NCI-H146 treated with DMSO at 0.1 percent for 48 hours (cell line): Measurements from ENCODE around the gene NPLOC4.

ENCODE experiments used
- DNase-seq: peaks from one replicate; lab custom pipeline; 2025; ENCODE audit not compliant: unreplicated experiment; lab: John Stamatoyannopoulos, UW

The NPLOC4 gene

DNA sequence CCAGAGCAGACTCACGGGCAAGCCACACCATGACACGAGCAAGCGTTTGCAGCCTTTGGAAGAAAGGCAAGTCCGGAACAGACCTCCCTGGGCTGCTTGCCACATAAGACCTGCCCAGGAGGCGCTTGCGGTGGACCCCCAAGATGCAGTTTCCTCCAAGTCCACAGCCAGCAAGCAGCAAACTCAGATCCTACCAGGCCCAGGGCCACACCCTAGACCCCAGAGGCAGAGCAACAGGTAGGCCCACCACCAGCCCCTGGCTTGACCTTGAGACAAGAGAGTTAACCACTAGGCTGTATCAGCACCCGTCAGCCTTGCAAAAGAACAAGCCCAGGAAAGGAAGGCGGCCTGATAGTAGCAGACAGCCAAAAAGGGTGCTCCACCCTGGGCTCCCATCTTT, 87.1 kb downstream of the NPLOC4 start:
- no peak for DNase-seq

DNA sequence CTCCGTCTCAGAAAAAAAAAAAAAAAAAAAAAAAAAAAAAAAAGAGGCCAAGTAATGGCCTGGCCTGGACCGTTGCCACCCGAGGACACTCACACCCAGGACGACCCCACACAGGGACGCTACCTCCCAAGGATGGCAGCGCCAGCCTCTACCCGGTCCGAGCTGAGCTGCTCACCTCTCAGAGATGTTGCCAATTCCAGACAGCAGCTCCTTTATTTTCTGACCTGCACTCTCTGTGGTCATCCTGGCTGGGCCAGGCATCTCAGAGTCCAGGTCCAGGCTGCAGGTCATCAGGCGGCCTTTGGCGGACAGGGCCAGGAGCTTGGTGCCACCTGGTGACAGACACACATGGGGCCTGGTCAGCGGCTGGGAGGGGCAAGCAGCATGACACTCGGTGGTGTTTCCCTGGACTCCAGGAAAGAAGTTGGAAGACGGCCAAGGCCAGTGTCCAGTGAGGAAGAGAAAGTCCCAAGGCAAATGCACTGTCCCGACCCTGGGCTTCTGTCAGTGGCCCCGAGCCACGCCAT, 87.8 kb downstream of the NPLOC4 start:
- no peak for DNase-seq

DNA sequence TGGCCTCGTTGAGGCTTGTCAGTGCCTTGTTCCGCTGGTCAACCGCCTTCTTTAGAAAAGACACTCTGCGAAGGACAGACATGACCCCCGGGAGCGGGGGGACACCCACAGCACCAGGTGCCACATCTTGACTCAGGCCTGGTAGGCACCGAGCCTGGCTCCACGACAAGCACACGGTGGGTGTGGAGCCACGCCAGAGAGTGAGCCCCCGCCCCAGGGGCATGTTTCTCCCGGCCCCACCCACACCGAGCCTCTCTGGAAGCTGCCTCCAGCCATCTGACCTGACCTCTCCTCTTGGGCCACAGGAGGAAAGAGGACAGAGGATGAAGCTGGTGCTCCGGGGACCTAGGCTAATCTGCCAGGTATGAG, 89.3 kb downstream of the NPLOC4 start:
- no peak for DNase-seq

DNA sequence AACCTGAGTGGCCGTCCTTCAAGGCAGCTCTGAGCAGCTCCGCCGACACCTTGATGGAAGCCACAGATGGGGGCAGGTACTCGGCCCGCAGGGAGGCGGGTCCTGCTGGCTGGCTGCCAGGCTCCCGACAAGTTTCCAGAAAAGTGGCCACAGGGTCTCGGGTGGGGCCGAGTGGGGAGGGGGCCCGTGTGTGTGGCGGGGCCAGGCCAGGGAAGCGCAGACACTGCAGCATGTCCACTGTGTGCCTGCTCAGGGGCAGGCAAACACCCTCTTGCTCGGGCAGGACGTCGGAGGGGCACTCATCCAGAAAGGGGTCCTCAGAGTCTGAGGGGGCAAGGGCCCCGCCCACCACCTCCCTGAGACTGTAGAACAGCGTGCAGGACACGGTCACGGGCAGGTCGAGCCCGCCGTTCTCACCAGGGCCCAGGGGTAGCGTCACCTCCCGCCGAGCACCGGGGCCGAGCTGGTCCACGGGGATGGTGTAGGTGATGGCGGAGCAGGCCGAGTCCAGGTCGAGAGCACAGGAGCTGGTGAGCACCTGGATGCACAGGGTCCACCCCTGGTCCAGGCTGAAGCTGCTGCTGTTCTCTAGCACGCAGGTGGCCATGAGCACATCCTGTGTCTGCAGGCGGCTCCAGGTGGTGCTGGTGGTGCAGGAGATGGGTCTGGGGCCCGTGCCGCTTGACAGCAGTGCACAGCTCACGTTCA, 89.9 kb downstream of the NPLOC4 start:
- no peak for DNase-seq

DNA sequence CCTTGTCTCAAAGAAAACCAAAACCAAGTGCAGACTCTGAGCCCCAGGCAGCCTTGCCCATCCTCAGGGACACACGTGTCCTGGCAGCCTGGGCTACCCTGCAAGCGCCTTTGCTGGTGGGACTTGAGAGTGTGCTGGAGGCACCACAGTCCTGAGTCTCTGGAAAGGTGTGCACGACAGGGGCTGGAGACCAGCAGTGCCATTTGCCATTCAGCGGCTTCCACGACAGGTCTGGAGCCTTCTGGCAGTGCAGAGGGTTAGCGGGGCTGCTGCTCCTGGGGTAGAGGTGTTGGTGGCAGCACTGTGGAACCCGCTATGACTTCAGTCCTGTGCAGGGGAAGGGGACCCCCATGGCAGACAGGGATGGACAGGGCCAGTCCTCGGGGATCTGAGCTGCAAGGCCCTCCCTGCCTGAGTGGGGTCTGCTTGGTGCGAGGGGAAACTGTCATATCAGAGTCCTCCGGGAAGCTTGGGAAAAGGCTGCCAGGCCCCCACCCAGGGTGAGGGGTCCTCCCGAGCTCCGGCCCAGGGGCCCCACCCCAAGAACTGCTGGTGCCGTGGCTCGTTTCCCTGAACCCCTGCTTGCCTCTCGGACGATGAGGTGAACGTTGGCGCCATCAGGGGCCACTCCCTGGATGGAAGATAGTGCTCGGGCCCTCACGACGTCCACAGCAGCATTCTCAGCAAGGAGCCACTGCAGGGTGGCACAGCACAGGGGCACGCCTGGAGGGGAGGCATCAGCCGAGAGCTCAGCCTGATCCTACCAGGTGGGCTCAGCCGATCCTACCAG, 91.6 kb downstream of the NPLOC4 start:
- no peak for DNase-seq

DNA sequence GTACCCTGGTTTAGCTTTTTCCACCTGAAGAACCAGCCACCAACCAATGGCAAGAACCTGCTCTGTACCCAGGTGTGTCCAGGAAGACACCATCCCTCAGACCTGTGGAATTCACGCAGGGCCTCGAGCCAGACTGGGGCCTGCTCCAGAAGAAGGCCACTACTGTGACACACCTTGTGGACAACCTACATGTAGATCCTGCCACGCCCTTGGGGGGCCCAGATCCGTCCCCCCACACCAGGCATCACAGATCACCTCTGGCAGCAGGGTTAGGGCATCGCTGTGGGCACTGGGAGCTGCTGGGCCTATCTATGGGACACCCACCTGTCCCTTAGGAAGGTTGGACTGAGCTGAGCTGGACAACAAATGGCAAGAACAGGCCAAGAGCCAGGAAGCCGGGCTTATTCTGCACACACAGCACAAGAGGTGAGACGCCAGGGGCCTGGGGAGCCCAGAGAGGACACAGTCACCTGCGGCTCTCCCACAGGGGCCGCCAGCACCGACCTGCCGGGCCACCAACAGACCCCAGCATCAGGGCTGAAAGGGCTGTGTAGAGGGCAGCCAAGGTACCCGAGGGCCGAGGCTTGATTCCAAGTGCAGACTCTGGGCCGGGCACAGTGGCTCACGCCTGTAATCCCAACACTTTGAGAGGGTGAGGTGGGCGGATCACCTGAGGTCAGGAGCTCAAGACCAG, 92.5 kb downstream of the NPLOC4 start:
- DNase-seq, result no peak

DNA sequence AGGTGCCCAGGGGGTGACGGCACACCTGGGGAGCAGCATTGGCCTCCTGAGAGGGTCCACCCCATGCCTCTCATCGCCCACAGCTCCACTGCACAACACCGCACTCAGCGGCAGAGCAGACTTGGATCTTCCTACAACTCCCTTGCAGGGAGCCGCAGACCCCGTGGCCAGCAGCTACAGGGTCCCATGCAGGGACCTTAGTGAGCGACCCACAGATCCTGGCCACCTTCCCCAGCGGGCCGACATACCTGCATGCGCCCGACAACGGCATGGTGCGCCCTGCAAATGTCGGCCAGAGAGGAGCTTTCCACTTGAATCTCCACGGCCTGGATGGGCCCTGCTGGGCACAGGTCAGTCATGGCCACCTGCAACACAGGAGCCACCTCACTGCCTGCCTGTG, 93.2 kb downstream of the NPLOC4 start:
- DNase-seq, result no peak

DNA sequence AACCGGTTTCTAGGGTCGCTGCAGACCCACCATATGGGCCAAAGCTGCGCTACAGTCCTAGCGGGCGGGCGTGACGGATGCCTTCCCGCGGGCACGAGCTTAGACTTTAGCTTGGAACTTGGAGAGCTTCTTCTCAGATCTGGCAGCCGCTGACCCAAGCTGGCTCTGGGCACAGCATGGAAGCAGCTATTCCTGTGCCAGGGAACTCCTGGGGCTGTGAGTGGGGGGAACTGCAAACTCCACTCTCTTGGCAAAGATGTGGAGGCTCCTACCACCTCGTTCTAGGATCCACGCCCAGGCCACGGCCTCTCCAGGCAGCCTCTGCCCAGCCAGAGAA, 93.6 kb downstream of the NPLOC4 start:
- no peak for DNase-seq

DNA sequence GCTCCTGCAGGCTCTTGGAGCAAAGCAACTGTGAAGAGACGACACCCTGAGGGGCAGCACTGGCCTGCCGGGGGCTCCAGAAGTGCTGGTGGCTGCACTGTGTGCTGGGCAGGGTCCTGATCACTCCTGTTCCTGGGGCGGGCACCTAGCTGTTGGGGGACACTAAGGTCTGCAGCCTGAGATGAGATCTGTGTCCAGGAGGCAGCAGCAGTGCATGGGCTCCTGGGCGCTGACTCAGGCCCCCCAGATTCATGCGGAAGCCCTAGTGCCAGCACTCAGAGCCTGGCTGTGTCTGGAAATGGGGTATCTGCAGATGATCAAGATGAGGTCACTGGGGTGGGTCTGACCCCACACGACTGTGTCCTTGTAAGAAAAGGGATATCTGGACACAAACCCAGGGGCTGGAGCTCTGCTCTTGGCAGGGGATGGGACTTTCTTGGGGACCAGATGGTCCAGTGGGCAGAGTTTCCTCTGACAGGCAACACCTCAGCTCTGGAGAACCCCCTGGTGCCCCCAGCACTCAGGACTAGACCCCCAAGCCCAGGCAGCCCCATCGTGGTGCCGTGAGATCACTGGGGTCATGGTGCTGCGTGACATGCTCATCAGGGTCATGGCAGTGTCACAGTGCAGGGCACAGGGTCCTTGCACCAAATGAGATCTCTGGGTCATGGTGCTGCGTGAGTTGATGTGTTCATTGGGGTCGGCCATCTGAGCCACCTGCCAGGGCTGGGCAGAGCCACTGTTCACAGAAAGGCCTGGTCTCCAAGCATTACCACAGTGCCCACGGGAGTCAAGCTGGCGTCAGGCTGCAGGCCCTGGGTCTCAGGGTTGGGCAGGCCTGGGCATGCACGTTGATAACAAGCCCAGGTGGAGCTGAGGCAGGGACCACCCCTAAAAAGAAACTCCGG, 94.2 kb downstream of the NPLOC4 start:
- no peak for DNase-seq

DNA sequence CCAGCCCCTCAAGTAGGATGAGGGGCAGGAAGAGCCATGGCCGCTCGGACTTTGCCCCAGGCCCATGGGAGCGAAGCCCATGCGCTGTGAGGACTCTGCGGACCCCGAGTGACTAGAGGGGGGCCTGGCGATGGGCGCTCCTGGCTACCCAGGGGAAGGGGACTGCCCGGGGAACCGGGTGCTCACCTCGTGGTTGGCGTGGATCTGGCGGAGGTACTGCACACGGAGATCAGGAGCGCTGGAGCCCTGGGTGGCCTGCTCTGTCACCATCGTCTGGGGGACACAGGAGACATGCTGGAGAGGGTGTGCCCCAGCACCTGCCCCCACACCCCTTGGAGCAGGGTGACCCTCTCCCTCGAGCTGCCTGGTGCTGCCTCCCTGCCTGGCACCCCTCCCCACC, 95.8 kb downstream of the NPLOC4 start:
- no peak for DNase-seq

DNA sequence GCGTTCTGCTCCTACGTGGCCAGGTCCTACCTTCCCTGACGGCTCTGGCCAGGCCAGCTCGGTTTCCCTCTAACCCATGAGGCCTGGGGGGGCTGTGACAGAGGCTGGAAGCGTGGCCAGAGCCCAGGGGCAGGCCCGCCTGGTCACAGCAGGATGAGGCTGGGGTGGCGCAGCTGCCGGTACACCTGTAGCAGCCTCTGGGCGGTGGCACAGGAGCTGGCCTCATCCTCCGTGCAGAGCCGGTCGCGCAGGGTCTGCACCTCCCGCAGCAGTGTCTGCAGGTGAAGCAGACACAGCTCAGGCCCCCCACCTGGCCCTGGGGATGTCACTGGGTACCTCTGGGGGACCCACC, 96.3 kb downstream of the NPLOC4 start:
- DNase-seq, result no peak

DNA sequence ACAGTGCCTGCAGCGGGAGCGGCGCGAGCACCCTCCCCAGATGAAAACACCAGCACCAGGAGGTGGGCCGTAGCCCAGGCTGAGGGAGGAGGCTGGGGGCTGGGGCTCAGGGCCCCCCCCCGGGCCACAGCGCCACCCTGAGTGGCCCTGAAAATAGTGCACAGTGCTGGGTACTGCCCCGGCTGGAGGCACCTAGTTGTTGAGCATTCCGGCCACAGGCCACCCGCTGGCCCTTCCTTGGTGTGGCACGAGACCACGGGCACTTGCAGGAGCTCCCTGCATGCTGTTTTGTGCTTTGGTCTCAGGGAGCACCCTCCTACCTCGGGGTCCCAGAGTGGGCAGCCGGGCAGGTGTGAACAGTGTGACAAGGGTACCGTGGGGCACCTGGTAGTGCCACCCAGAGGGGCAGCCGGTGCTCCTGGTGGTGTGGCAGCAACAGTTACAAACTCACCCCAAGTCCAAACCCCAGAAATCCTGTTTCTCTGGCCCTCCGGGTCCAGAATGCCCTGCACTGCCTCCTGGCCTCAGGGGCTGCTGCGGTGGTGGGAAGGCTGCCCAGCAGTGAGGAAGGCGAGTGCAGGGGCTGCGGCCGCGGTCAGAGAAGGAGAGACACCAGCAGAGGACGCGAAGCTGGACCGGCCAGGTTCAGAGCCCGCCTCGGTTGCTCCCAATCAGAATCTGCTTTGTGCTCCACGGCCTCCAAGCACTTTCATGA, 96.8 kb downstream of the NPLOC4 start:
- DNase-seq, result no peak

DNA sequence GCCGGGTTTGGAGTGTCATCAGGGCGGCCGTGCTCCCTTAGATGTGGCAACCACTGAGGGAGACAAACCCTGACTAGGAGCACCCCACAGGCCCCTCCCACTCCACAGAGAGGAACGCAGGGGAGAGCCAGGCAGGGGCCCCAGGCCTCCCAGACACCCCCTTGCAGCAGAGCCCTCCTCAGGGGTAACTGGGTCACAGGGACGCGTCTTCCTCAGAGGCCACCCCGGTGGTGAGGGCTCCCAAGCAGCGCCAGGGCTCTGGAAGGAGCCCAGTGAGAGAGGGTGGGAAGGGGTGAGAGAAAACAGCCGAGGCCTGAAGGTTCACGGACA, 97.4 kb downstream of the NPLOC4 start:
- DNase-seq, result no peak

DNA sequence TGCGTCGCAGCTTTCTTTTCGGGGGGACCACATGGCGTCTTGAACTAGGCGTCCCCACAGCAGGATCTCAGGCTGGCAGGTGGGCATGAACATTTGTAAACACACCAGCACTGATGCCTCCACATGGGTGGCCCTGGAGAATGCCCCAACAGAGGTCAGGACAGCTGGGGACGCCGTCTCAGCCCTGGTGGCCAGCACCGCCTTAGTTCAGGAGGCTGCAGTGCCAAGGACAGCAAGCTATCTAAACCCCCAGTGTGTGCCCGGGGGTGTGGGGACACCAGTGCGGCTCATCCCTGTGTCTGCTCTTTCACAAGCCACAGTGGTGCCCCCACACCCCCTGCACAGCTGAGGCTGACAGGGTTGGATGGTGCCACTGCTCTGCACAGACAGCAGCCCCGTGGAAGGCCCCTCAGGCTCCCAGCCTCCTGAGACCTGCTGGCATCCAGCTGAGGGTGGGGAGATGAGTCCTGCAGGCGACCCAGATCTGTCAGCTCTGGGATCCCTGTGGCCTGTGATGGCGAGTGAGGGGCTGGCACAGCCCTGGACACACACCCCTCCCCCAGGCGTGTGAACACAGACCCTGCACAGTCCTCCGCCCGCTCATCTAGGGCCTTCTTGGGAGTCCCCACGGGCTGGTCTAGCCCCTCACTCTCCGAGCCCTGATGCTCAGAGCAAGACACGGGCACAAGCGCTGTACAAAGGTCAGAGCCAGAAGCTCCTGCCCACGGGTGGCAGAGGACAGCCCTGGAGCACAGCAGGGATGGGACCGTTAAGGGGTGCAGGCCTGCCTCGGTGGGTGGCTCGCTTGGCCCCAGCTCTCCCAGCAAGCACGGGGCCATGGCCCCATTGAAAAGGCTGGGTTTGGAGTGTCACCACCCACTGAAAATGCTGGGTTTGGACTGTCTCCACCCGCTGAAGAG, 98.0 kb downstream of the NPLOC4 start:
- DNase-seq, result no peak

DNA sequence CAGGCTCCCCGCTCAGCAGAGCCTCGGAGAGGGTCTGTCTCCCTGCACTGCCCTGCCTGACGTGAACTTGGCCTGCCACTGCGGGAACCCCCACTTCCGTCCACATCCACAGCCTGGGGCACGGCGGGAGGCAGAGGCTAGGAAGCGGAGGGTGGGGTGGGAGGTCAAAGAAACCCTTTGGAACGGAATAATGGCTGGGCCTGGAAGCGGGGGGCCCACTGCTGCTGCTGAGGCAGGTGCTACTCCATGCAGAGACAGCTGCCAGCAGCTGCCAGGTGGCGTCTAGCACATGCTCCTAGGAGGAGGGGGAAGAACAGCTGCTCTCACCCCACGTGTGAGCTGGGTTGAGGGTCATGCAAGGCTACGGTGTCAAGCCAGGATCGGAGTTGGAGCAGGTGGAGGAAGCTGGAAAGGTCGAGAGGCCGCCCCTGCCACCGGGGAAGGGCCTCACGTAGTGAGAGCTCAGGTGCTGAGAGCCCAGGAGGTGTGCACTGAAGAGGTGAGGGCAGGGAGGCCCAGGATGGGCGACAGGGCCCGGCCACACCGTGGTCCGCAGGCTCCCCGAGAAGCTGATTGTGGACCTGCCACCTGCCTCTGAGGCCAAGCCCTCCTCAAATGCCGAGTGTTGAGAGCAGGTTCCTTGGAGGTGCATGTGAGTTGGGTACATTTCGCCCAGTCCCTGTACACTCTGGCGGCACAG, 98.9 kb downstream of the NPLOC4 start:
- peak; percentile 35 for DNase-seq

DNA sequence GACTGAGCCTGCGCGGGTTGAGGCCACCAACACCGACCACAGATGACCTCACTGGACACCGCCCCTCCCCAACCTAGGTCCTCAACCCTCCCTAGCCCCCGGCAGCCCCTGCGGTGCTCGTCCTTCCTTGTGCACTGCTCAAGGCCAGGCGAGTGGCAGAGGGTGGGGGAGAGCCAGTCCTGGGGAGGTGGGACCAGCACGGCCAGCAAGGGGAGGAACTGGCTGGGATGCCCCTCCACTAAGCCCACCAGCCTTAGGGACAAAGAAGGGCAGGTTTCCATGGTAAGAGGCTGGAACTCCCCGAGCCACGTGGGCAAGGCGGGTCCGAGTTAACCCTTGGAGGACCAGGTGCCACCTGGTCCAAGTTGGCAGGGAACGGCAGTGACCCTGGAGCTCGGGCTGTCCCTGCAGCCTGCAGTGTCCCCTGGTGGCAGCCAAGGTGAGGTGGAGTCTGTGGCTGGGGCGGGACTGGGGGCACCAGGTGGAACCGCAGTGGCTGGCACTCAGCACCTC, 99.5 kb downstream of the NPLOC4 start:
- DNase-seq, result no peak

DNA sequence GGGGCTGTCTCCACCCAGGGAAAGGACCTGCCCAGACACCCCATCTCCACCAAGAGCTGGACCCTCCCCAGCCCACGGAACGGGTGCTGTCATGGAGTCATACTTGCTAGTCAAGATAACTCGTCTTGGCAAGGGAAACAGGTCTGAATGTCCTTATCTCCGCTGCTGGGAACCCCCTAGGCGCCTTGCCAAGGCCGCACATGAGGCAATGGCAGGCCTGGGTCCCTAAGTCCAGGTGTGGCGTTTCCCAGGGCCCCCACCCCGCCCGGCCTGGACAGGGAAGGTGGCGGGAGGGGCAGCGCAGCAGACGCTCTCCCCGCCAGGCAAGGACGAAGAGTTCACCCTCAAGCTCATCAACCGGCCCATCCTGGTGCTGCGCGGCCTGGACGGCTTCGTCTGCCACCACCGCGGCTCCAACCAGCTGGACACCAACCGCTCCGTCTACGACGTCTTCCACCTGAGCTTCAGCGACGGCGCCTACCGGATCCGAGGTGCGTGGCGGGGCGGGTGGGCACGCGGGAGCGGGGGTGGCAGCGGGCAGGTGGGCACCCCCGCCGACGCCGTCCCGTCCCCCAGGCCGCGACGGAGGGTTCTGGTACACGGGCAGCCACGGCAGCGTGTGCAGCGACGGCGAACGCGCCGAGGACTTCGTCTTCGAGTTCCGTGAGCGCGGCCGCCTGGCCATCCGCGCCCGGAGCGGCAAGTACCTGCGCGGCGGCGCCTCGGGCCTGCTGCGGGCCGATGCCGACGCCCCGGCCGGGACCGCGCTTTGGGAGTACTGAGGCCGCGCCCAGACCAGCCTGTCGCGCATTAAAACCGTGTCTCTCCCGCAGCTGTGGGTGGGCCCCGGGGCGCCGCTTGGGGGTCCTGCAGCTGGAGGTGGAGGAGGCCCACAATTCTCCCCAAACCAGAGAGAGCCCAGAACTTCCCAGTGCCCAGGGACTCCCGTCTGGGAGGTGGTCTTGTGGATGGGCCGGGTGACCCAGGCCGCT, 100.3 kb downstream of the NPLOC4 start:
- no peak for DNase-seq
